GM12878 (cell line): ENCODE results near the gene SPHK2. TPM values are rescaled to one million over a fixed set of nuclear protein-coding genes. Genes with fewer than 3 reads are reported as not detected.
A peak's percentile ranks its signal among the peaks of the same experiment; 100 is the strongest.

Experiments used
- ATAC-seq: fragments of 200-7000 bp; cut with Tn5 transposase; 3 replicates; pipeline ENCODE4 v1.9.1; 2020; ENCODE audit warnings: mild to moderate bottlenecking, moderate library complexity
- BruUV-seq: library from RNA; stranded (reverse); fragments of 400-500 nt; replicated peaks from 2 replicates; lab custom pipeline; 2021; lab: Mats Ljungman, UMichigan
- CTCF ChIA-PET: fragments of 300-600 bp; sonication (Branson Sonifier 250); formaldehyde crosslinking; extraction: SDS; loops from one replicate; lab custom pipeline; 2021; ENCODE audit warnings: inconsistent platforms; lab: Yijun Ruan, JAX
- POLR2A ChIA-PET: fragments of 350-600 bp; formaldehyde crosslinking; extraction: SDS; loops from one replicate; lab custom pipeline; 2021; ENCODE audit warnings: inconsistent platforms; lab: Charles Lee
- RAD21 ChIA-PET: fragments of 300-600 bp; sonication (Branson Sonifier 250); formaldehyde crosslinking; loops from one replicate; lab custom pipeline; 2023; ENCODE audit warnings: antibody characterized with exemption; ENCODE audit not compliant: unreplicated experiment; lab: Charles Lee
- SMC1A ChIA-PET: fragments of 300-600 bp; sonication (Branson Sonifier 250); formaldehyde crosslinking; loops from one replicate; lab custom pipeline; 2023; ENCODE audit not compliant: unreplicated experiment, uncharacterized antibody; lab: Charles Lee
- DNase-seq: peaks from one replicate; pipeline ENCODE4 v3.0.0-alpha.2; 2011; ENCODE audit warnings: low read depth, low spot score
- FAIRE-seq: peaks from 3 replicates; lab custom pipeline; 2011; peaks lifted over from hg19 to GRCh38; lab: Jason Lieb, UNC
- H2AFZ ChIP-seq: 2 replicates; pipeline ENCODE4 v1.6.0; 2011; ENCODE audit warnings: low read depth, low read length, control low read depth; ENCODE audit not compliant: control insufficient read depth
- H3K27ac ChIP-seq: 2 replicates; pipeline ENCODE4 v1.5.1; 2011; ENCODE audit warnings: control low read depth; ENCODE audit not compliant: control insufficient read depth, insufficient read depth
- H3K27me3 ChIP-seq, 2 experiments: replicated peaks in 1 of 2; 2 replicates each; pipeline versions ENCODE4 v1.6.0 to v1.6.1; 2011; ENCODE audit warnings: low read length in 1 of 2; ENCODE audit not compliant: control insufficient read depth in 2 of 2, insufficient read depth in 2 of 2
- H3K36me3 ChIP-seq, 2 experiments: 2 replicates each; pipeline ENCODE4 v1.5.1; 2011; ENCODE audit warnings: low read length in 1 of 2; ENCODE audit not compliant: control insufficient read depth in 2 of 2, insufficient read depth in 2 of 2
- H3K4me1 ChIP-seq: 2 replicates; pipeline ENCODE4 v1.6.1; 2011; ENCODE audit warnings: mild to moderate bottlenecking, low read length, moderate library complexity, mixed read lengths; ENCODE audit not compliant: control insufficient read depth, insufficient read depth
- H3K4me2 ChIP-seq: 2 replicates; pipeline ENCODE4 v1.6.0; 2011; ENCODE audit warnings: control low read depth; ENCODE audit not compliant: control insufficient read depth, insufficient read depth
- H3K4me3 ChIP-seq: fragments of 200-600 bp; sonication (generic); 2 replicates; pipeline ENCODE4 v1.5.1; 2016
- H3K79me2 ChIP-seq: 2 replicates; pipeline ENCODE4 v1.6.0; 2011; ENCODE audit warnings: low read length; ENCODE audit not compliant: control insufficient read depth, insufficient read depth
- H3K9ac ChIP-seq: 2 replicates; pipeline ENCODE4 v1.8.0; 2011; ENCODE audit warnings: low read length, control low read depth, mixed read lengths; ENCODE audit not compliant: control insufficient read depth, insufficient read depth
- H3K9me3 ChIP-seq: replicated peaks from 3 replicates; pipeline ENCODE4 v1.5.1; 2011; ENCODE audit warnings: mild to moderate bottlenecking, low read length; ENCODE audit not compliant: control insufficient read depth, insufficient read depth
- H4K20me1 ChIP-seq: 2 replicates; pipeline ENCODE4 v1.6.0; 2011; ENCODE audit not compliant: control insufficient read depth, insufficient read depth
- CHD2 ChIP-seq: IDR thresholded peaks from 2 replicates; pipeline ENCODE4 v1.6.1; 2011; ENCODE audit warnings: low read depth, low read length, improper control_type of control experiment, borderline replicate concordance
- CREM ChIP-seq: IDR thresholded peaks from 2 replicates; pipeline ENCODE4 v1.6.1; 2014; ENCODE audit warnings: antibody characterized with exemption, low read depth
- EGR1 ChIP-seq, 2 experiments: IDR thresholded peaks; 1 replicate in 1 of 2; 2 replicates in 1 of 2; pipeline ENCODE4 v1.6.1; 2011 to 2012; ENCODE audit warnings: low read depth in 2 of 2, low read length in 2 of 2, borderline replicate concordance in 1 of 2, mild to moderate bottlenecking in 1 of 2, moderate library complexity in 1 of 2
- ESRRA ChIP-seq: IDR thresholded peaks from 2 replicates; pipeline ENCODE4 v1.6.1; 2012; ENCODE audit warnings: mild to moderate bottlenecking, low read length, improper control_type of control experiment
- NFIC ChIP-seq: IDR thresholded peaks from 2 replicates; pipeline ENCODE4 v1.6.1; 2012; ENCODE audit warnings: low read depth, mild to moderate bottlenecking, inconsistent platforms, low read length, moderate library complexity
- NR2C1 ChIP-seq: fragments of 450-650 bp; IDR thresholded peaks from 2 replicates; pipeline ENCODE4 v1.6.1; 2017; ENCODE audit warnings: antibody characterized with exemption, mild to moderate bottlenecking, moderate library complexity
- NR2F1 ChIP-seq: fragments of 450-650 bp; conservative IDR thresholded peaks from 2 replicates; pipeline ENCODE4 v1.6.1; 2017; ENCODE audit warnings: mild to moderate bottlenecking
- RBBP5 ChIP-seq: fragments of 200-600 bp; sonication (generic); conservative IDR thresholded peaks from 2 replicates; pipeline ENCODE4 v1.6.1; 2016
- SUZ12 ChIP-seq: fragments of 200-600 bp; sonication (generic); IDR thresholded peaks from one replicate; pipeline ENCODE4 v1.6.1; 2018; ENCODE audit warnings: antibody characterized with exemption, mild to moderate bottlenecking; ENCODE audit not compliant: unreplicated experiment
- ZBTB33 ChIP-seq: fragments of 450-650 bp; IDR thresholded peaks from 2 replicates; pipeline ENCODE4 v1.6.1; 2017; ENCODE audit warnings: mild to moderate bottlenecking
- WGBS: methylation state at CpG from one replicate; pipeline ENCODE4 v1.1.6; 2016; ENCODE audit warnings: low lambda C conversion rate; ENCODE audit not compliant: insufficient replicate concordance, insufficient coverage; ENCODE audit errors: missing lambda C conversion rate; 5-methylcytosine and 5-hydroxymethylcytosine counted together
- in situ Hi-C: fragments of 300-500 bp; cut with MboI; formaldehyde crosslinking; loops from 9 replicates; pipeline ENCODE4 v1.14.3; 2018; ENCODE audit warnings: mixed read lengths
- intact Hi-C: fragments of 100-400 bp; cut with micrococcal nuclease; formaldehyde crosslinking; loops from one replicate; pipeline ENCODE4 v1.14.2; 2022; ENCODE audit not compliant: unreplicated experiment
- polyA plus RNA-seq, 11 experiments: library from polyadenylated mRNA; depleted of rRNA in 4 of 11; unstranded in 6 of 11; stranded (reverse) in 5 of 11; fragments of >200 nt; fragmentation: Nextera tagmentation in 4 of 11; fragmentation: Illumina TruSeq in 1 of 11; extraction: Ambion mirVana in 4 of 11; extraction: Trizol in 1 of 11; gene quantifications; 1 replicate in 1 of 11; 2 replicates in 10 of 11; pipeline versions ENCODE4 v1.2.1 to v1.2.3, GENCODE V29; 2011 to 2016; ENCODE audit warnings: inconsistent platforms in 2 of 11, missing spikeins in 2 of 11, low read depth in 1 of 11
- total RNA-seq, 4 experiments: library from RNA; depleted of rRNA in 3 of 4; stranded (reverse); fragments of >200 nt in 3 of 4; fragmentation: Illumina TruSeq in 1 of 4; extraction: Trizol in 1 of 4; gene quantifications; 2 replicates each; pipeline versions ENCODE4 v1.2.1 to v1.2.3, GENCODE V29; 2013 to 2021
- TF ChIP-seq, protein P1 (sequence below): fragments of 450-650 bp; IDR thresholded peaks from 2 replicates; pipeline ENCODE4 v1.6.1; 2017; ENCODE audit warnings: mild to moderate bottlenecking, moderate library complexity
- TF ChIP-seq, protein P2 (sequence below): IDR thresholded peaks from 2 replicates; pipeline ENCODE4 v1.6.1; 2012; ENCODE audit warnings: low read length, inconsistent platforms

The SPHK2 gene
- total and polyA plus RNA-seq, 10 of the 15 experiments (the other 5 are each of a cell fraction or from before 2014, with no cell fraction given), result 0.37 to 40.5 (median 11.2) TPM

DNA sequence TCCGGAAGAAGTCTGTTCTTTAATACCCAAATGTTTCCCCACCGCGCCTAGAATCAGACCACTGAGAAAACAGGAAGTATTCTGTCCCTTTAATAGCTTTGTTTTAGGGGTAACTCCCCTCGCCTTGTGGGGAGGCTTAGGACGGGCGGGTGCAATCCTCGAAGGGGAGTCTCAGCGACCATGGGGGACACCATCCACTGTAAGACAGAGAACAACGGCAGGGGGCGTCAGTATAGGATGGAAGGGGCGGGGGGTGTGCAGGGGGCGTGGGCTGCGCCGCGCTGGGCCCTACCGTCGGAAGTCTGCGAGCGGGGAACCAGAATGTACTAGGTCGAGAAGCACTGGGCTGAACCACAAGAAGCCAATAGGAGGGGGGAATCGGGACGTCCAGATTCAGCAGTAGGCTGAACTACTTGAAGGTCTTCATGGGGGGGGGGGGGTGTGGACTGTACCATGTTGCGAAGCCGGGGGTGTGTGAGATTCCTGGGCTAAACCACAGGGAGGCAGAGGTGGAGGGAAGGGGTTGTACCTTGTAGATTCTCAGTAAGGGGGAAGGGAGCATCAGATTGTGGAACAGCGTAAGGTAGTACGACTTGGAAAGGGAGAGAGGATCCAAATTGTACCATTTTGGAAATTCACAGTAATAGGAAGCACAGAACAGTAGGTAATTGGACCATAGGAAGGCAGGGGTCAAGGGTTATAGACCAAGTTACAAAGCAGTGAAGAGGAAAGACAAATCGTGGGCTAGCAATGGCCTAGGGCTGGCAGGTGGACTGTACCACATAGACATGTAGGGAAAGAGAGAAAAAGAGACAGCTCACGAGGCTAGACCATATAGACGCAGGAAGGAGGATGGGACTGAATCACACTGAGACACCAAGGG lies 18.9 kb downstream of the SPHK2 start:
- H3K4me1 ChIP-seq, result peaks cover 26% of the 10 kb centered on the region
- in situ Hi-C loops, result loop anchor here (25.0 kb wide), 1 partner anchor 1249 kb away; the partner anchor contains the start of genes AKT1S1, IL4I1 and TBC1D17
- RAD21 ChIA-PET, result interaction anchor here (0.6 to 1.3 kb wide), 3 partner anchors 18 to 355 kb away, joined by 3 to 5 read pairs (median 3); partner anchors contain the start of genes GYS1, RPL18, RUVBL2 and SPHK2
- no TSS peak for BruUV-seq
- ATAC-seq (peak; percentile 37), FAIRE-seq (peak; percentile 86), DNase-seq (no peak)
- H2AFZ ChIP-seq, result peak overlapping the region; percentile 97
- POLR2A ChIA-PET, result interaction anchor here (1.0 to 1.7 kb wide), 4 partner anchors 10 to 22 kb away, joined by 3 to 5 read pairs (median 4); partner anchors contain the start of genes RPL18 and SPHK2
- no peaks in the 10 kb centered on the region for H3K36me3 ChIP-seq
- peaks cover 5% of the 10 kb centered on the region for H3K79me2 ChIP-seq
- WGBS, result 4% methylated on average over 25 of the region's 29 CpGs
- CTCF ChIA-PET, result interaction anchor here (1.0 to 1.2 kb wide), 3 partner anchors 8 to 156 kb away, joined by 3 to 5 read pairs (median 3); partner anchors contain the start of gene CA11
- H4K20me1 ChIP-seq, result no peaks in the 10 kb centered on the region
- H3K9ac ChIP-seq, result peak overlapping the region; percentile 72
- SMC1A ChIA-PET, result interaction anchor here (0.8 to 1.3 kb wide), 3 partner anchors 7 to 37 kb away, joined by 3 to 4 read pairs (median 4); partner anchors contain the start of genes CA11, RPL18 and SPHK2
- peak overlapping the region; percentile 75 for H3K4me3 ChIP-seq
- no peaks in the 10 kb centered on the region for H3K27me3 ChIP-seq
- peak overlapping the region; percentile 93 for H3K27ac ChIP-seq
- H3K9me3 ChIP-seq, result no peaks in the 10 kb centered on the region
- intact Hi-C loops, result loop anchor here (10.0 kb wide), 1 partner anchor 327 kb away; the partner anchor contains the start of gene FTL
- peak overlapping the region; percentile 91 for H3K4me2 ChIP-seq
- TF ChIP-seq ZBTB33, result no peak; the same call in 1 of the 2 replicates
- TF ChIP-seq, protein P1, sequence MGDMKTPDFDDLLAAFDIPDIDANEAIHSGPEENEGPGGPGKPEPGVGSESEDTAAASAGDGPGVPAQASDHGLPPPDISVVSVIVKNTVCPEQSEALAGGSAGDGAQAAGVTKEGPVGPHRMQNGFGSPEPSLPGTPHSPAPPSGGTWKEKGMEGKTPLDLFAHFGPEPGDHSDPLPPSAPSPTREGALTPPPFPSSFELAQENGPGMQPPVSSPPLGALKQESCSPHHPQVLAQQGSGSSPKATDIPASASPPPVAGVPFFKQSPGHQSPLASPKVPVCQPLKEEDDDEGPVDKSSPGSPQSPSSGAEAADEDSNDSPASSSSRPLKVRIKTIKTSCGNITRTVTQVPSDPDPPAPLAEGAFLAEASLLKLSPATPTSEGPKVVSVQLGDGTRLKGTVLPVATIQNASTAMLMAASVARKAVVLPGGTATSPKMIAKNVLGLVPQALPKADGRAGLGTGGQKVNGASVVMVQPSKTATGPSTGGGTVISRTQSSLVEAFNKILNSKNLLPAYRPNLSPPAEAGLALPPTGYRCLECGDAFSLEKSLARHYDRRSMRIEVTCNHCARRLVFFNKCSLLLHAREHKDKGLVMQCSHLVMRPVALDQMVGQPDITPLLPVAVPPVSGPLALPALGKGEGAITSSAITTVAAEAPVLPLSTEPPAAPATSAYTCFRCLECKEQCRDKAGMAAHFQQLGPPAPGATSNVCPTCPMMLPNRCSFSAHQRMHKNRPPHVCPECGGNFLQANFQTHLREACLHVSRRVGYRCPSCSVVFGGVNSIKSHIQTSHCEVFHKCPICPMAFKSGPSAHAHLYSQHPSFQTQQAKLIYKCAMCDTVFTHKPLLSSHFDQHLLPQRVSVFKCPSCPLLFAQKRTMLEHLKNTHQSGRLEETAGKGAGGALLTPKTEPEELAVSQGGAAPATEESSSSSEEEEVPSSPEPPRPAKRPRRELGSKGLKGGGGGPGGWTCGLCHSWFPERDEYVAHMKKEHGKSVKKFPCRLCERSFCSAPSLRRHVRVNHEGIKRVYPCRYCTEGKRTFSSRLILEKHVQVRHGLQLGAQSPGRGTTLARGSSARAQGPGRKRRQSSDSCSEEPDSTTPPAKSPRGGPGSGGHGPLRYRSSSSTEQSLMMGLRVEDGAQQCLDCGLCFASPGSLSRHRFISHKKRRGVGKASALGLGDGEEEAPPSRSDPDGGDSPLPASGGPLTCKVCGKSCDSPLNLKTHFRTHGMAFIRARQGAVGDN, result peak; percentile 36; the same call in 1 of the 2 replicates
- peak; percentile 75 for TF ChIP-seq NR2C1
- TF ChIP-seq SUZ12, result no peak
- TF ChIP-seq RBBP5, result no peak
- no peak for TF ChIP-seq NFIC
- TF ChIP-seq, protein P2, sequence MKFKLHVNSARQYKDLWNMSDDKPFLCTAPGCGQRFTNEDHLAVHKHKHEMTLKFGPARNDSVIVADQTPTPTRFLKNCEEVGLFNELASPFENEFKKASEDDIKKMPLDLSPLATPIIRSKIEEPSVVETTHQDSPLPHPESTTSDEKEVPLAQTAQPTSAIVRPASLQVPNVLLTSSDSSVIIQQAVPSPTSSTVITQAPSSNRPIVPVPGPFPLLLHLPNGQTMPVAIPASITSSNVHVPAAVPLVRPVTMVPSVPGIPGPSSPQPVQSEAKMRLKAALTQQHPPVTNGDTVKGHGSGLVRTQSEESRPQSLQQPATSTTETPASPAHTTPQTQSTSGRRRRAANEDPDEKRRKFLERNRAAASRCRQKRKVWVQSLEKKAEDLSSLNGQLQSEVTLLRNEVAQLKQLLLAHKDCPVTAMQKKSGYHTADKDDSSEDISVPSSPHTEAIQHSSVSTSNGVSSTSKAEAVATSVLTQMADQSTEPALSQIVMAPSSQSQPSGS, result no peak
- peak; percentile 80 for TF ChIP-seq NR2F1
- TF ChIP-seq ESRRA, result no peak
- peak in 1 of 2 experiments; percentile 14; a peak in 1 of 3 replicates for TF ChIP-seq EGR1 (IDR thresholded peaks at IDR 0.05; ENCODE audit: borderline replicate concordance in 1 of 2, low read depth in 2 of 2, low read length in 2 of 2)
- TF ChIP-seq CREM, result no peak; the same call in 1 of the 2 replicates
- no peak for TF ChIP-seq CHD2
